AG09309 (cell line): ENCODE measurements around the gene KRT2.

Experiments used
- DNase-seq: peaks from one replicate; pipeline ENCODE4 v3.0.0-alpha.2; 2010; ENCODE audit warnings: low read depth
- H3K4me3 ChIP-seq: 2 replicates; pipeline ENCODE4 v1.5.1; 2011; ENCODE audit warnings: mild to moderate bottlenecking, low read depth, low read length, moderate library complexity; ENCODE audit not compliant: control insufficient read depth
- CTCF ChIP-seq: IDR thresholded peaks from 2 replicates; pipeline ENCODE4 v1.5.1; 2011; ENCODE audit warnings: mild to moderate bottlenecking, low read depth, low read length, inconsistent platforms; ENCODE audit not compliant: insufficient read depth, control insufficient read depth; ENCODE audit errors: missing control alignments

Gene KRT2

GRCh38 chr12:52680363-52680762 is 28.4 kb upstream of the KRT2 start, which contains the start of gene KRT1:
Gene KRT1 (minus strand): TSS chr12:52680407. CDS start chr12:52680348, 59 bp downstream.
- DNase-seq: no peak
- no peak for TF ChIP-seq CTCF
- no peak within 1 kb of the TSS for H3K4me3 ChIP-seq

- DNase-seq: no peak
- TF ChIP-seq CTCF: no peak
- H3K4me3 ChIP-seq: no peak overlapping the region
These were observed 27.9 kb upstream of the KRT2 start for GRCh38 chr12:52679875-52680274.

- no peak for TF ChIP-seq CTCF
- DNase-seq: no peak
- no peak overlapping the region for H3K4me3 ChIP-seq
These were observed 25.7 kb upstream of the KRT2 start for GRCh38 chr12:52677671-52678070.

GRCh38 chr12:52677126-52677525 is 25.1 kb upstream of the KRT2 start:
- H3K4me3 ChIP-seq: no peak overlapping the region
- no peak for DNase-seq
- TF ChIP-seq CTCF: no peak

GRCh38 chr12:52676163-52676562 is 24.2 kb upstream of the KRT2 start:
- H3K4me3 ChIP-seq: no peak overlapping the region
- no peak for TF ChIP-seq CTCF
- no peak for DNase-seq

- no peak overlapping the region for H3K4me3 ChIP-seq
- no peak for DNase-seq
- TF ChIP-seq CTCF: no peak
These were observed 23.3 kb upstream of the KRT2 start for GRCh38 chr12:52675301-52675701.

GRCh38 chr12:52674433-52674775 is 22.4 kb upstream of the KRT2 start:
- no peak overlapping the region for H3K4me3 ChIP-seq
- DNase-seq: no peak
- TF ChIP-seq CTCF: no peak
